Gastrocnemius medialis (tissue), 4 donors: ENCODE data around the gene PPP1R14C. TPM values are rescaled to one million over a fixed set of nuclear protein-coding genes. Genes with fewer than 3 reads are reported as not detected.

Experiments used
- ATAC-seq, 2 donors: fragments of 150-250 bp; one replicate each; pipeline ENCODE4 v1.9.1; 2016
- DNase-seq, 2 donors: peaks; one replicate each; pipeline ENCODE4 v3.0.0-alpha.2; 2019
- H3K27ac ChIP-seq, 4 donors: fragments of 200-600 bp; sonication (generic); 1 replicate in 1 of 4; 2 replicates in 3 of 4; pipeline ENCODE4 v1.5.1; 2016 to 2018; ENCODE audit warnings: mild to moderate bottlenecking in 2 of 4, moderate library complexity in 1 of 4
- H3K27me3 ChIP-seq, 3 donors: fragments of 200-600 bp; sonication (generic) in 2 of 3; 1 replicate in 1 of 3; 2 replicates in 2 of 3; pipeline versions ENCODE4 v1.5.1 to v1.6.0; 2016 to 2019; ENCODE audit warnings: mild to moderate bottlenecking in 1 of 3, moderate library complexity in 1 of 3
- H3K36me3 ChIP-seq, 2 donors: fragments of 200-600 bp; sonication (generic) in 1 of 2; one replicate each; pipeline ENCODE4 v1.5.1; 2017 to 2018
- H3K4me1 ChIP-seq, 2 donors: fragments of 200-600 bp; sonication (generic) in 1 of 2; one replicate each; pipeline ENCODE4 v1.5.1; 2016 to 2017; ENCODE audit warnings: mild to moderate bottlenecking in 2 of 2
- H3K4me3 ChIP-seq, 4 donors: fragments of 200-600 bp; sonication (generic) in 3 of 4; 1 replicate in 1 of 4; 2 replicates in 3 of 4; pipeline ENCODE4 v1.5.1; 2016 to 2019; ENCODE audit warnings: mild to moderate bottlenecking in 2 of 4
- H3K9me3 ChIP-seq, 3 donors: fragments of 200-600 bp; sonication (generic) in 2 of 3; 1 replicate in 1 of 3; 2 replicates in 2 of 3; pipeline ENCODE4 v1.5.1; 2016 to 2019
- CTCF ChIP-seq, 5 experiments: fragments of 450-650 bp in 3 of 5; fragments of 200-600 bp in 2 of 5; sonication (generic) in 2 of 5; IDR thresholded peaks in 4 of 5; conservative IDR thresholded peaks in 1 of 5; 1 replicate in 4 of 5; 2 replicates in 1 of 5; pipeline ENCODE4 v1.5.1; 2016 to 2019; ENCODE audit warnings: antibody characterized with exemption in 5 of 5, mild to moderate bottlenecking in 3 of 5, moderate library complexity in 3 of 5
- POLR2A ChIP-seq, 2 donors: fragments of 450-650 bp; IDR thresholded peaks; one replicate each; pipeline ENCODE4 v1.6.1; 2017; ENCODE audit warnings: antibody characterized with exemption in 2 of 2, mild to moderate bottlenecking in 2 of 2, moderate library complexity in 2 of 2
- in situ Hi-C, 4 donors: fragments of 200-750 bp; cut with MboI; loops; one replicate each; pipeline versions ENCODE4 v1.15.0 to v1.8.0; 2017; ENCODE audit warnings: low sequenced_read_pairs in 4 of 4
- intact Hi-C: fragments of 100-400 bp; cut with DNase I; formaldehyde crosslinking; loops from one replicate; pipeline ENCODE4 v1.15.1; 2023; ENCODE audit warnings: low total_unique reads
- total RNA-seq, 4 donors: library from RNA; depleted of rRNA; stranded (reverse); fragments of >200 nt; gene quantifications; one replicate each; pipeline versions ENCODE4 v1.1.0 to v1.2.3, GENCODE V29; 2016

The PPP1R14C gene
- total RNA-seq, 4 donors from 2014 or later = 14.9 to 37.0 (median 21.7) TPM

GRCh38 chr6:150209415-150209814 is 66.6 kb downstream of the PPP1R14C start:
- Histone ChIP-seq H3K27me3 (no peaks in the 10 kb centered on the region), H3K27ac (peak overlapping the region; percentile 66 to 81 (median 74)), H3K9me3 (no peaks in the 10 kb centered on the region), H3K4me1 (peaks cover 8% of the 10 kb centered on the region in 2 donors), H3K4me3 (no peak overlapping the region), H3K36me3 (no peaks in the 10 kb centered on the region)
- ATAC-seq (no peak), DNase-seq (no peak)
- TF ChIP-seq POLR2A (IDR thresholded peaks at IDR 0.05) (no peak), CTCF (IDR thresholded peaks at IDR 0.05 in 4 of 5, conservative IDR thresholded peaks at IDR 0.05 in 1 of 5) (no peak)
- in situ Hi-C loops = no loop called here
- intact Hi-C loops = no loop called here

GRCh38 chr6:150211700-150212511 is 69.1 kb downstream of the PPP1R14C start:
- TF ChIP-seq CTCF (IDR thresholded peaks at IDR 0.05 in 4 of 5, conservative IDR thresholded peaks at IDR 0.05 in 1 of 5) (no peak), POLR2A (IDR thresholded peaks at IDR 0.05) (no peak)
- no peaks in the 10 kb centered on the region for H3K36me3 ChIP-seq
- no peak for DNase-seq
- H3K9me3 ChIP-seq = no peaks in the 10 kb centered on the region
- H3K4me1 ChIP-seq = peaks cover 0 to 8% of the 10 kb centered on the region in 2 donors
- no peak overlapping the region for H3K4me3 ChIP-seq
- no peak overlapping the region for H3K27ac ChIP-seq
- no peaks in the 10 kb centered on the region for H3K27me3 ChIP-seq
- ATAC-seq = no peak
- intact Hi-C loops = no loop called here
- in situ Hi-C loops = no loop called here

GRCh38 chr6:150212778-150213177 is 69.9 kb downstream of the PPP1R14C start:
- Histone ChIP-seq H3K4me3 (no peak overlapping the region), H3K27ac (no peak overlapping the region), H3K27me3 (no peaks in the 10 kb centered on the region), H3K36me3 (no peaks in the 10 kb centered on the region), H3K9me3 (no peaks in the 10 kb centered on the region), H3K4me1 (peaks cover 0 to 8% of the 10 kb centered on the region in 2 donors)
- intact Hi-C loops = no loop called here
- ATAC-seq = no peak
- TF ChIP-seq CTCF (IDR thresholded peaks at IDR 0.05 in 4 of 5, conservative IDR thresholded peaks at IDR 0.05 in 1 of 5) = no peak
- no peak for TF ChIP-seq POLR2A (IDR thresholded peaks at IDR 0.05)
- in situ Hi-C loops = no loop called here
- DNase-seq = no peak

- peaks cover 0 to 8% of the 10 kb centered on the region in 2 donors for H3K4me1 ChIP-seq
- no peak overlapping the region for H3K4me3 ChIP-seq
- H3K9me3 ChIP-seq = no peaks in the 10 kb centered on the region
- no peak for ATAC-seq
- in situ Hi-C loops = no loop called here
- intact Hi-C loops = no loop called here
- DNase-seq = no peak
- H3K27ac ChIP-seq = no peak overlapping the region
- TF ChIP-seq POLR2A (IDR thresholded peaks at IDR 0.05) (no peak), CTCF (IDR thresholded peaks at IDR 0.05 in 4 of 5, conservative IDR thresholded peaks at IDR 0.05 in 1 of 5) (no peak)
- H3K36me3 ChIP-seq = no peaks in the 10 kb centered on the region
- H3K27me3 ChIP-seq = no peaks in the 10 kb centered on the region
These were observed 70.5 kb downstream of the PPP1R14C start for GRCh38 chr6:150213301-150213700.
